Measurements from ENCODE around the gene VGLL4. TPM values are rescaled to one million over a fixed set of nuclear protein-coding genes. Genes with fewer than 3 reads are reported as not detected.

The VGLL4 gene
- total and polyA plus RNA-seq, 2 donors (not counting 1 experiment from before 2014, with no cell fraction given): 25.8 to 29.0 TPM

DNA sequence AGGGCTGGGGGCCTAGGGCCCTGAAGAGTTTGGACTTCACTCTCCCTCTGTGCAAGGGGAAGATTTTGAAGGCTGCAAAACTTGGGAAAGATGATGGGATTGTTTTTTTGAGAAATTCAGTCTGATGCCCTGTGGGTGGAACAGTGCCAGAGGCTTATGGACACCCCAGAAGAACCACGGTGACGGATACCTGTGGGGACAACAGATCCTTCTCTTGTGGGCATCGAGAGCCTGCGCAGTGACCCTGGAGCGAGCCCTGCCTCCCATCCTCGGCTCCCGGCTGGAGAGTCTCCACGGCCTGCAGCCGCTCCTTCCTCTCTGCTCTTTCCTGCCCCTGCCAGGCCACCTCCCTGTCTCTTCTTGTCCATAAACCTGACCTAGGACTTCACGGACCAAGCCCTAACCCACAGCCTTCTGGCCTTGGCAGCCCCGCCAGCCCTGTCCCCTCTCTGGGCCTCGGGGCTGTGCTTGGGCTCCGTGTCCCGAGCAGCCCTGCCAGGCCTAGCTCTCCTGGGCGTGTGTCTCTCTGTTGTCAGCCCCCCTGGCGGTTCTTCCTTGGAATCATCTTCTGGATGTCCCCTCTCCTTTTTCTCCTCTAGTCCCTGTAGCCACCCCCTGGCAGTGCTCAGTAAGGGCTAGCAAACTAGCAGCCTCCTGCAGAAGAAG lies 98.4 kb downstream of the VGLL4 start:
- WGBS (ENCODE audit: insufficient coverage): 97% methylated on average over 14 of the region's 16 CpGs
- Histone ChIP-seq H3K36me3 (replicated peaks in 1 of 2; ENCODE audit: control extremely low read depth in 1 of 2, control insufficient read depth in 1 of 2, extremely low read depth in 1 of 2, insufficient read depth in 2 of 2, low read length in 1 of 2) (no peaks in the 10 kb centered on the region), H3K9ac (ENCODE audit: low read length) (no peak overlapping the region), H3K27ac (ENCODE audit: low read length in 2 of 2) (no peak overlapping the region), H3K4me1 (ENCODE audit: control insufficient read depth in 2 of 2, insufficient read depth in 2 of 2, low read length in 2 of 2) (peaks cover 4 to 11% of the 10 kb centered on the region in 2 donors), H4K20me1 (ENCODE audit: control insufficient read depth, insufficient read depth, low read length, poor library complexity, severe bottlenecking) (no peaks in the 10 kb centered on the region), H3K9me3 (ENCODE audit: control extremely low read depth in 1 of 3, control insufficient read depth in 2 of 3, insufficient read depth in 1 of 3, low read length in 2 of 3) (peaks cover 0 to 11% (median 1%) of the 10 kb centered on the region in 3 donors), H3K4me2 (replicated peaks; ENCODE audit: low read depth, low read length, poor library complexity, severe bottlenecking) (no peak overlapping the region), H3K4me3 (ENCODE audit: control extremely low read depth in 1 of 5, extremely low read depth in 1 of 5, insufficient read depth in 1 of 5, low read depth in 2 of 5, low read length in 4 of 5) (no peak overlapping the region), H3K27me3 (replicated peaks in 1 of 4; ENCODE audit: control extremely low read depth in 1 of 4, control insufficient read depth in 3 of 4, insufficient read depth in 4 of 4, low read length in 3 of 4) (no peaks in the 10 kb centered on the region), H3K79me2 (ENCODE audit: control insufficient read depth, insufficient read depth, low read length) (no peaks in the 10 kb centered on the region), H2AFZ (ENCODE audit: insufficient read depth, low read depth, low read length, poor library complexity, severe bottlenecking) (no peak overlapping the region)
- Mint-ChIP-seq H3K4me1 (peaks cover 16% of the 10 kb centered on the region), H3K27me3 (no peaks in the 10 kb centered on the region), H3K4me3 (no peak overlapping the region), H3K9me3 (ENCODE audit: insufficient read depth) (peaks cover 3% of the 10 kb centered on the region), H3K27ac (no peak overlapping the region)
- ChIA-PET CTCF (no interaction called here), POLR2A (no interaction called here)
- ATAC-seq (ENCODE audit: low read depth): no peak
- TF ChIP-seq EZH2 (IDR thresholded peaks at IDR 0.05; ENCODE audit: borderline replicate concordance, insufficient read depth, low read depth, low read length, poor library complexity, severe bottlenecking): no peak
- TF ChIP-seq CTCF (IDR thresholded peaks at IDR 0.05): no peak
- DNase-seq: no peak
- intact Hi-C loops (cut with micrococcal nuclease): no loop called here

DNA sequence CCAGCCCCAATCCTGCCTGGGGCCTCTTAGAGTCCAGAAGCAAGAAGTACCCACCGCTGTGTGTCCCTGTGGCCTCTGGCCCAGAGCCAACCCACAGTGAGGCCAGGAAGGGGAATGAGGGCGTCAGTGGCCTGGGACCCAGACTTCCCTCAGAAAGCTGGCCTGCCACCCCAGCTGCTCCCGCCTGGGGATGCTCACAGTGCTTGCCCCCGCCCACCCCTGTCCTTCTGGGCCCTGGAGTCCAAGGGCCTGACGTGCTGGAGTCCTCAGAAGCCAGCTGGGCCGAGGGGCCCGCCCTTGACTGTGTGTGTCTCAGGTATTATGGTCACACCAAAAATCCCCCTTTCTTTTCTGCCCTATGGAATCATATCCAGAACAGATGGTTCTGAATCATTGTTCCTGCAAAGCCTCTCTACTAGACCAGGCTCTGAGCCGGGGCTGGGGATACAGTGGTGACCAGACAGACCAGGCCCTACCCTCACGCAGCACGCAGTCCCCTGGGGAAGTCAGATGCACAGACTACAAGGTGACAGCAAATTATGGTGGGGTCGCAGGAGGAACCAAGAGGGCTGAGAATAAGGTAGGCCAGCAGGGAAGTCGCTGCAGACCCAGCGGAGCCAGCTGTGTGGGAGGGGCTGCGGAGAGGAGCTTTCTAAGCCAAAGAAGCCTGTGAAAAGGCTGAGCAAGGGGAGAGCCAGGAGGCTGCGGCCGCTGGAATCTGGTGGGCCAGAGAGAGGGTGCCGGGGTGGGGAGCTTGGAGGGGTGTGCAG lies 99.1 kb downstream of the VGLL4 start:
- Histone ChIP-seq H2AFZ (ENCODE audit: insufficient read depth, low read depth, low read length, poor library complexity, severe bottlenecking) (no peak overlapping the region), H3K27ac (ENCODE audit: low read length in 2 of 2) (no peak overlapping the region), H3K4me3 (ENCODE audit: control extremely low read depth in 1 of 5, extremely low read depth in 1 of 5, insufficient read depth in 1 of 5, low read depth in 2 of 5, low read length in 4 of 5) (no peak overlapping the region), H3K36me3 (replicated peaks in 1 of 2; ENCODE audit: control extremely low read depth in 1 of 2, control insufficient read depth in 1 of 2, extremely low read depth in 1 of 2, insufficient read depth in 2 of 2, low read length in 1 of 2) (no peaks in the 10 kb centered on the region), H3K79me2 (ENCODE audit: control insufficient read depth, insufficient read depth, low read length) (no peaks in the 10 kb centered on the region), H3K4me1 (ENCODE audit: control insufficient read depth in 2 of 2, insufficient read depth in 2 of 2, low read length in 2 of 2) (peaks cover 1 to 4% of the 10 kb centered on the region in 2 donors), H4K20me1 (ENCODE audit: control insufficient read depth, insufficient read depth, low read length, poor library complexity, severe bottlenecking) (no peaks in the 10 kb centered on the region), H3K27me3 (replicated peaks in 1 of 4; ENCODE audit: control extremely low read depth in 1 of 4, control insufficient read depth in 3 of 4, insufficient read depth in 4 of 4, low read length in 3 of 4) (no peaks in the 10 kb centered on the region), H3K9me3 (ENCODE audit: control extremely low read depth in 1 of 3, control insufficient read depth in 2 of 3, insufficient read depth in 1 of 3, low read length in 2 of 3) (peaks cover 0 to 12% (median 1%) of the 10 kb centered on the region in 3 donors), H3K9ac (ENCODE audit: low read length) (no peak overlapping the region), H3K4me2 (replicated peaks; ENCODE audit: low read depth, low read length, poor library complexity, severe bottlenecking) (no peak overlapping the region)
- Mint-ChIP-seq H3K9me3 (ENCODE audit: insufficient read depth) (peaks cover 2% of the 10 kb centered on the region), H3K27me3 (no peaks in the 10 kb centered on the region), H3K4me1 (peaks cover 9% of the 10 kb centered on the region), H3K27ac (no peak overlapping the region), H3K4me3 (no peak overlapping the region)
- DNase-seq: no peak
- TF ChIP-seq EZH2 (IDR thresholded peaks at IDR 0.05; ENCODE audit: borderline replicate concordance, insufficient read depth, low read depth, low read length, poor library complexity, severe bottlenecking) (no peak), CTCF (IDR thresholded peaks at IDR 0.05) (no peak)
- CTCF ChIA-PET: interaction anchor here (0.5 kb wide), 1 partner anchor 292 kb away, joined by 3 read pairs; no protein-coding TSS in a partner anchor
- no peak for ATAC-seq (ENCODE audit: low read depth)
- intact Hi-C loops (cut with micrococcal nuclease): no loop called here
- POLR2A ChIA-PET: no interaction called here
- 80% methylated on average over 16 of the region's 17 CpGs for WGBS (ENCODE audit: insufficient coverage)

All from B cell (primary cell).